GM10266 (cell line): Measurements from ENCODE around the gene ELMO1.

Source experiments
- DNase-seq: peaks from one replicate; pipeline ENCODE4 v3.0.0; 2012; ENCODE audit errors: extremely low spot score
- CTCF ChIP-seq: IDR thresholded peaks from 2 replicates; pipeline ENCODE4 v1.5.1; 2012; ENCODE audit warnings: mild to moderate bottlenecking, low read depth; ENCODE audit not compliant: control insufficient read depth, insufficient read depth; ENCODE audit errors: missing control alignments

The ELMO1 gene

GRCh38 chr7:36928718-36929117 is 519.9 kb downstream of the ELMO1 start:
- DNase-seq = no peak
- no peak for TF ChIP-seq CTCF

GRCh38 chr7:36928311-36928710 is 520.4 kb downstream of the ELMO1 start:
- no peak for DNase-seq
- TF ChIP-seq CTCF = no peak

- no peak for TF ChIP-seq CTCF
- no peak for DNase-seq
These were observed 523.0 kb downstream of the ELMO1 start for GRCh38 chr7:36925691-36926090.

DNA sequence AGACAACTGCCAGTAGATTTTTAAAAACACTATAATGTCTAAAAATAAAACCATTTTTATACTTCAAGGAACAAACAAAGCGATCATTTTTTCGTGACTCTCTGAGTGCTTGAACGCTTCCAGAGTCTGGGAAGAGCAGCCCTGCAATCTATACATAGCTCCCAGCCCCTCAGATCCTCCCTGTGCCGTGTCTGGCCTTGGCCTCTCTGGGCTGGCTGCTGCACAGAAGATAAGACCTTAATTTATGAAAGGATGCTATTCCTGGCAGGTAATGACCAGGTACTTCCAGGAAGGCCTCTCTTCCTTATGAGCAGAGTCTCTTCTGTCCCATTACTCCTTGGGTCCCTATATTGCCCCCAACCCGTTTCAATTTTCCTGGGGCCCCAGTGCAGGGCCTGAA is 523.5 kb downstream of the ELMO1 start:
- DNase-seq = no peak
- no peak for TF ChIP-seq CTCF

- DNase-seq = no peak
- TF ChIP-seq CTCF = no peak
These were observed 524.7 kb downstream of the ELMO1 start for GRCh38 chr7:36923943-36924436.

DNA sequence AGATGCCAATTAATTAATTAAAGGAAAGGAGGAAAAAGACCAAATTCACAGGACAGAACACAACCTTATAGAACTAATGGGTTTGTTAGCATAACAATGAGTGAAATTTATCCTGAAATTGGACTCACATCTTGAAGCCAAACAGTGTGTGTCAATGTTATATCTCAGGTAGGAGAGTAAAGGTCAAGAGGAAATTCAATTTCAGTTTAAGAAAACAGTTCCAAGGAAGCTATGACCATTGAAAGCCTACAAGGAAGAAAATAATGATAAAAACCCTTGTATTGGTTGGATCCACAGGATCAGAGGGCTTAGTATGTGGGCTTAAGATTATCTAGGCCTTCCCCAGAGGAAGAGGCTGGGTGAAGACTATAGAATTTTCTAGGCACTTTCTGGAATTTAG is 525.5 kb downstream of the ELMO1 start:
- no peak for DNase-seq
- no peak for TF ChIP-seq CTCF

DNA sequence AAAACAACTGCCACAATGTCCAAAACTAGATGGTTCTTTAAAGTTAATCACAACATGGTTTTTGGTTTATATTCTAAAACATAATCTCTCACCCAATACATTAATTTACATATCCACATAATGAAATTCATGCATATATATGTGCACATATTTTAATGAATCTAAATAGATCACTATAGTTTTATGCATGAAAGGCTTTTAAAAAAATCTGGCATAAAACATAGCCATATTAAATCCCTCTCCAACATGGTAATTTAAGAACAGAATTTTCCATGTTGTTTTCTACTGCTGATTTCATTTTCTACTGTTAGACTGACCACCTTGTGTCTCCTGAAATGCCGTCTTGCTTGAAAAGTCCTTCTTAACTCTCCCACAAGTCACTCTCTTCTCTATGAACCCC is 528.2 kb downstream of the ELMO1 start:
- DNase-seq = no peak
- no peak for TF ChIP-seq CTCF

GRCh38 chr7:36919738-36920137 is 528.9 kb downstream of the ELMO1 start:
- no peak for DNase-seq
- no peak for TF ChIP-seq CTCF
